Vagina (tissue), 2 donors: Measurements from ENCODE around the gene NIPA2.

Experiments used
- CTCF ChIP-seq, 3 experiments: fragments of 450-650 bp in 2 of 3; fragments of 200-600 bp in 1 of 3; sonication (generic) in 1 of 3; IDR thresholded peaks; one replicate each; pipeline ENCODE4 v1.5.1; 2017 to 2019; ENCODE audit warnings: antibody characterized with exemption in 3 of 3, mild to moderate bottlenecking in 2 of 3, moderate library complexity in 2 of 3
- POLR2A ChIP-seq, 2 donors: fragments of 450-650 bp; IDR thresholded peaks; one replicate each; pipeline ENCODE4 v1.6.1; 2017; ENCODE audit warnings: antibody characterized with exemption in 2 of 2, mild to moderate bottlenecking in 2 of 2, moderate library complexity in 2 of 2

GRCh38 chr15:22799902-22800301, 38.6 kb upstream of the NIPA2 start:
- TF ChIP-seq POLR2A (IDR thresholded peaks at IDR 0.05): no peak
- no peak for TF ChIP-seq CTCF (IDR thresholded peaks at IDR 0.05)
